GM23338 (cell line): ENCODE data around the gene SMG9. TPM values are rescaled to one million over a fixed set of nuclear protein-coding genes. Genes with fewer than 3 reads are reported as not detected.

Experiments used
- ATAC-seq: fragments of 200-7000 bp; cut with Tn5 transposase; 3 replicates; pipeline ENCODE4 v1.9.1; 2020
- DNase-seq: peaks from one replicate; pipeline ENCODE4 v3.0.0-alpha.2; 2015; ENCODE audit warnings: low spot score
- H2AFZ ChIP-seq: fragments of 200-600 bp; sonication (generic); 2 replicates; pipeline ENCODE4 v1.8.0; 2016; ENCODE audit warnings: antibody characterized with exemption, mild to moderate bottlenecking, moderate library complexity
- H3F3A ChIP-seq: fragments of 200-600 bp; sonication (generic); replicated peaks from 2 replicates; pipeline ENCODE4 v1.8.0; 2017; ENCODE audit warnings: antibody characterized with exemption, mixed run types, low read depth
- H3K27ac ChIP-seq: fragments of 200-600 bp; sonication (generic); 2 replicates; pipeline ENCODE4 v1.6.1; 2016; ENCODE audit warnings: low read depth
- H3K27me3 ChIP-seq: fragments of 200-600 bp; sonication (generic); 2 replicates; pipeline ENCODE4 v1.8.0; 2016; ENCODE audit warnings: mild to moderate bottlenecking, mixed run types, moderate library complexity; ENCODE audit not compliant: insufficient read depth
- H3K36me3 ChIP-seq: fragments of 200-600 bp; sonication (generic); 2 replicates; pipeline ENCODE4 v1.8.0; 2016; ENCODE audit warnings: mild to moderate bottlenecking; ENCODE audit not compliant: insufficient read depth
- H3K4me1 ChIP-seq: fragments of 200-600 bp; sonication (generic); 2 replicates; pipeline ENCODE4 v1.8.0; 2016; ENCODE audit warnings: mild to moderate bottlenecking, moderate library complexity; ENCODE audit not compliant: insufficient read depth
- H3K4me2 ChIP-seq: fragments of 200-600 bp; sonication (generic); 2 replicates; pipeline ENCODE4 v1.7.1; 2017; ENCODE audit warnings: mixed run types
- H3K4me3 ChIP-seq: fragments of 200-600 bp; sonication (generic); 2 replicates; pipeline ENCODE4 v1.6.1; 2016; ENCODE audit warnings: mixed run types
- H3K79me2 ChIP-seq: fragments of 200-600 bp; sonication (generic); replicated peaks from 2 replicates; pipeline ENCODE4 v1.8.0; 2017; ENCODE audit warnings: mild to moderate bottlenecking; ENCODE audit not compliant: insufficient read depth
- H3K9me2 ChIP-seq: fragments of 200-600 bp; sonication (generic); 2 replicates; pipeline ENCODE4 v1.8.0; 2017; ENCODE audit not compliant: insufficient read depth
- H4K20me1 ChIP-seq: fragments of 200-600 bp; sonication (generic); replicated peaks from 2 replicates; pipeline ENCODE4 v1.8.0; 2017; ENCODE audit warnings: mild to moderate bottlenecking; ENCODE audit not compliant: insufficient read depth
- H3K27ac Mint-ChIP-seq: 2 replicates; pipeline ENCODE4 v1.8.0; 2020; ENCODE audit warnings: inconsistent platforms, mild to moderate bottlenecking, moderate library complexity, mixed read lengths
- H3K27me3 Mint-ChIP-seq: 3 replicates; pipeline ENCODE4 v1.8.0; 2022; ENCODE audit warnings: low read depth, mild to moderate bottlenecking, moderate library complexity, mixed read lengths, inconsistent platforms; ENCODE audit not compliant: insufficient read depth, poor library complexity
- H3K36me3 Mint-ChIP-seq: 3 replicates; pipeline ENCODE4 v1.8.0; 2021; ENCODE audit warnings: low read depth, mild to moderate bottlenecking, inconsistent platforms, moderate library complexity, mixed read lengths
- H3K4me1 Mint-ChIP-seq: 3 replicates; pipeline ENCODE4 v1.8.0; 2020; ENCODE audit warnings: mild to moderate bottlenecking, inconsistent platforms, mixed read lengths
- H3K4me3 Mint-ChIP-seq: 3 replicates; pipeline ENCODE4 v1.8.0; 2021; ENCODE audit warnings: moderate library complexity, mild to moderate bottlenecking, inconsistent platforms, mixed read lengths
- H3K9me3 Mint-ChIP-seq: 3 replicates; pipeline ENCODE4 v1.8.0; 2020; ENCODE audit warnings: moderate library complexity, mild to moderate bottlenecking, inconsistent platforms, mixed read lengths
- CREB1 ChIP-seq: fragments of 250-450 bp; sonication (Bioruptor Pico); IDR thresholded peaks from 2 replicates; pipeline ENCODE4 v1.5.0; 2020; ENCODE audit warnings: low read depth, mild to moderate bottlenecking, moderate library complexity
- EZH2 ChIP-seq: fragments of 200-600 bp; sonication (generic); IDR thresholded peaks from one replicate; pipeline ENCODE4 v1.8.0; 2017; ENCODE audit warnings: antibody characterized with exemption, mild to moderate bottlenecking, low read depth; ENCODE audit not compliant: unreplicated experiment
- EZH2phosphoT487 ChIP-seq: fragments of 200-600 bp; sonication (generic); IDR thresholded peaks from one replicate; pipeline ENCODE4 v1.8.1; 2018; ENCODE audit warnings: antibody characterized with exemption; ENCODE audit not compliant: unreplicated experiment
- JUNB ChIP-seq: IDR thresholded peaks from one replicate; pipeline ENCODE4 v1.6.1; 2016; ENCODE audit warnings: antibody characterized with exemption; ENCODE audit not compliant: unreplicated experiment
- NANOG ChIP-seq: IDR thresholded peaks from 2 replicates; pipeline ENCODE4 v1.6.1; 2016; ENCODE audit warnings: antibody characterized with exemption, borderline replicate concordance
- POLR2AphosphoS5 ChIP-seq: IDR thresholded peaks from 2 replicates; pipeline ENCODE4 v1.6.1; 2016; ENCODE audit warnings: antibody characterized with exemption, low read depth
- STAT1 ChIP-seq: IDR thresholded peaks from one replicate; pipeline ENCODE4 v1.6.1; 2016; ENCODE audit warnings: antibody characterized with exemption; ENCODE audit not compliant: unreplicated experiment
- ZNF114 ChIP-seq: fragments of 250-450 bp; sonication (Bioruptor Pico); IDR thresholded peaks from 2 replicates; pipeline ENCODE4 v1.5.0; 2020; ENCODE audit warnings: mild to moderate bottlenecking, moderate library complexity
- ZNF331 ChIP-seq: fragments of 250-450 bp; sonication (Bioruptor Pico); IDR thresholded peaks from 2 replicates; pipeline ENCODE4 v1.5.0; 2020; ENCODE audit warnings: low read depth, mild to moderate bottlenecking, moderate library complexity
- polyA plus RNA-seq: library from polyadenylated mRNA; unstranded; fragments of >200 nt; fragmentation: Nextera tagmentation; extraction: Ambion mirVana; gene quantifications from 2 replicates; pipeline ENCODE4 v1.2.1, GENCODE V29; 2016
- total RNA-seq: library from RNA; depleted of rRNA; stranded (reverse); fragments of >200 nt; shearing (Covaris generic); gene quantifications from 2 replicates; pipeline ENCODE4 v1.2.3, GENCODE V29; 2014
- TF ChIP-seq, protein P1 (sequence below): fragments of 250-450 bp; sonication (Bioruptor Pico); IDR thresholded peaks from 2 replicates; pipeline ENCODE4 v1.5.0; 2020; ENCODE audit warnings: mild to moderate bottlenecking, moderate library complexity
- TF ChIP-seq, protein P2 (sequence below): IDR thresholded peaks from one replicate; pipeline ENCODE4 v1.6.1; 2018; ENCODE audit warnings: antibody characterized with exemption; ENCODE audit not compliant: unreplicated experiment
- TF ChIP-seq, protein P3 (sequence below), 2 experiments: fragments of 200-600 bp in 1 of 2; sonication (generic) in 1 of 2; conservative IDR thresholded peaks; 2 replicates each; pipeline versions ENCODE4 v1.5.1 to v1.6.1; 2016 to 2017; ENCODE audit warnings: antibody characterized with exemption in 2 of 2, low read depth in 2 of 2, mild to moderate bottlenecking in 2 of 2, moderate library complexity in 1 of 2
- TF ChIP-seq, protein P4 (sequence below): IDR thresholded peaks from 2 replicates; pipeline ENCODE4 v1.6.1; 2016; ENCODE audit warnings: antibody characterized with exemption

SMG9 gene
- total and polyA plus RNA-seq, 2 experiments from 2014 or later: 13.2 to 14.0 TPM

DNA sequence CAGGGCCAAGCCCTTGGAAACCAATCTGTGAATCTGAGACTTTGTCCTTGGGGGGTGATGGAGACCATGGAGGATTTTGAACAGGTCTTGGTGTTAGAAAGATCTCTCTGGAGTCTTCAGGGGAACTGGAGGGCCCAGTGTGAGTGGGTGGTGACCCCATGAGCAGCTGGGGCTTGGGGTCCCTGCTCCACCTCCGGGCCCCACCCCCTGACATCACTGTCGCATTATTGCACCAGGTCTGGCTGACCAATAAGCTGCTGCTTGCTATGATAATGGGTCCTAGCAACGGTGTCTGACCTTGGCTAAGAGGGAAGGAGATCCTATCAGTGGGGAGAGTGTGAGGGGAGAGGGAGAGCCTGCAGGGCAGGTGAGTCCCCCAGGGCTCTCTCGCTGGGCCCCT is 39.0 kb downstream of the SMG9 start, which contains the start of gene IRGC:
Gene IRGC, plus strand, starts transcription at position 301 of the 400 bp plus-strand sequence. CDS start 2,483 bp downstream, outside the sequence.
- Mint-ChIP-seq H3K4me3 (no peak within 1 kb of the TSS), H3K36me3 (no peaks in the 10 kb centered on the region), H3K27me3 (peaks cover 5% of the 10 kb centered on the region), H3K9me3 (no peaks in the 10 kb centered on the region), H3K27ac (no peak within 1 kb of the TSS), H3K4me1 (no peaks in the 10 kb centered on the region)
- Histone ChIP-seq H3K79me2 (no peaks in the 10 kb centered on the region), H3K4me1 (no peaks in the 10 kb centered on the region), H3K9me2 (no peaks in the 10 kb centered on the region), H3K4me2 (no peak within 1 kb of the TSS), H2AFZ (peak within 1 kb of the TSS; percentile 72), H3K36me3 (no peaks in the 10 kb centered on the region), H3F3A (no peaks in the 10 kb centered on the region), H3K27me3 (no peaks in the 10 kb centered on the region), H3K4me3 (no peak within 1 kb of the TSS), H3K27ac (no peak within 1 kb of the TSS), H4K20me1 (no peaks in the 10 kb centered on the region)
- DNase-seq: no peak
- TF ChIP-seq ZNF114: no peak
- TF ChIP-seq EZH2phosphoT487: no peak
- TF ChIP-seq STAT1: no peak
- TF ChIP-seq, protein P1, sequence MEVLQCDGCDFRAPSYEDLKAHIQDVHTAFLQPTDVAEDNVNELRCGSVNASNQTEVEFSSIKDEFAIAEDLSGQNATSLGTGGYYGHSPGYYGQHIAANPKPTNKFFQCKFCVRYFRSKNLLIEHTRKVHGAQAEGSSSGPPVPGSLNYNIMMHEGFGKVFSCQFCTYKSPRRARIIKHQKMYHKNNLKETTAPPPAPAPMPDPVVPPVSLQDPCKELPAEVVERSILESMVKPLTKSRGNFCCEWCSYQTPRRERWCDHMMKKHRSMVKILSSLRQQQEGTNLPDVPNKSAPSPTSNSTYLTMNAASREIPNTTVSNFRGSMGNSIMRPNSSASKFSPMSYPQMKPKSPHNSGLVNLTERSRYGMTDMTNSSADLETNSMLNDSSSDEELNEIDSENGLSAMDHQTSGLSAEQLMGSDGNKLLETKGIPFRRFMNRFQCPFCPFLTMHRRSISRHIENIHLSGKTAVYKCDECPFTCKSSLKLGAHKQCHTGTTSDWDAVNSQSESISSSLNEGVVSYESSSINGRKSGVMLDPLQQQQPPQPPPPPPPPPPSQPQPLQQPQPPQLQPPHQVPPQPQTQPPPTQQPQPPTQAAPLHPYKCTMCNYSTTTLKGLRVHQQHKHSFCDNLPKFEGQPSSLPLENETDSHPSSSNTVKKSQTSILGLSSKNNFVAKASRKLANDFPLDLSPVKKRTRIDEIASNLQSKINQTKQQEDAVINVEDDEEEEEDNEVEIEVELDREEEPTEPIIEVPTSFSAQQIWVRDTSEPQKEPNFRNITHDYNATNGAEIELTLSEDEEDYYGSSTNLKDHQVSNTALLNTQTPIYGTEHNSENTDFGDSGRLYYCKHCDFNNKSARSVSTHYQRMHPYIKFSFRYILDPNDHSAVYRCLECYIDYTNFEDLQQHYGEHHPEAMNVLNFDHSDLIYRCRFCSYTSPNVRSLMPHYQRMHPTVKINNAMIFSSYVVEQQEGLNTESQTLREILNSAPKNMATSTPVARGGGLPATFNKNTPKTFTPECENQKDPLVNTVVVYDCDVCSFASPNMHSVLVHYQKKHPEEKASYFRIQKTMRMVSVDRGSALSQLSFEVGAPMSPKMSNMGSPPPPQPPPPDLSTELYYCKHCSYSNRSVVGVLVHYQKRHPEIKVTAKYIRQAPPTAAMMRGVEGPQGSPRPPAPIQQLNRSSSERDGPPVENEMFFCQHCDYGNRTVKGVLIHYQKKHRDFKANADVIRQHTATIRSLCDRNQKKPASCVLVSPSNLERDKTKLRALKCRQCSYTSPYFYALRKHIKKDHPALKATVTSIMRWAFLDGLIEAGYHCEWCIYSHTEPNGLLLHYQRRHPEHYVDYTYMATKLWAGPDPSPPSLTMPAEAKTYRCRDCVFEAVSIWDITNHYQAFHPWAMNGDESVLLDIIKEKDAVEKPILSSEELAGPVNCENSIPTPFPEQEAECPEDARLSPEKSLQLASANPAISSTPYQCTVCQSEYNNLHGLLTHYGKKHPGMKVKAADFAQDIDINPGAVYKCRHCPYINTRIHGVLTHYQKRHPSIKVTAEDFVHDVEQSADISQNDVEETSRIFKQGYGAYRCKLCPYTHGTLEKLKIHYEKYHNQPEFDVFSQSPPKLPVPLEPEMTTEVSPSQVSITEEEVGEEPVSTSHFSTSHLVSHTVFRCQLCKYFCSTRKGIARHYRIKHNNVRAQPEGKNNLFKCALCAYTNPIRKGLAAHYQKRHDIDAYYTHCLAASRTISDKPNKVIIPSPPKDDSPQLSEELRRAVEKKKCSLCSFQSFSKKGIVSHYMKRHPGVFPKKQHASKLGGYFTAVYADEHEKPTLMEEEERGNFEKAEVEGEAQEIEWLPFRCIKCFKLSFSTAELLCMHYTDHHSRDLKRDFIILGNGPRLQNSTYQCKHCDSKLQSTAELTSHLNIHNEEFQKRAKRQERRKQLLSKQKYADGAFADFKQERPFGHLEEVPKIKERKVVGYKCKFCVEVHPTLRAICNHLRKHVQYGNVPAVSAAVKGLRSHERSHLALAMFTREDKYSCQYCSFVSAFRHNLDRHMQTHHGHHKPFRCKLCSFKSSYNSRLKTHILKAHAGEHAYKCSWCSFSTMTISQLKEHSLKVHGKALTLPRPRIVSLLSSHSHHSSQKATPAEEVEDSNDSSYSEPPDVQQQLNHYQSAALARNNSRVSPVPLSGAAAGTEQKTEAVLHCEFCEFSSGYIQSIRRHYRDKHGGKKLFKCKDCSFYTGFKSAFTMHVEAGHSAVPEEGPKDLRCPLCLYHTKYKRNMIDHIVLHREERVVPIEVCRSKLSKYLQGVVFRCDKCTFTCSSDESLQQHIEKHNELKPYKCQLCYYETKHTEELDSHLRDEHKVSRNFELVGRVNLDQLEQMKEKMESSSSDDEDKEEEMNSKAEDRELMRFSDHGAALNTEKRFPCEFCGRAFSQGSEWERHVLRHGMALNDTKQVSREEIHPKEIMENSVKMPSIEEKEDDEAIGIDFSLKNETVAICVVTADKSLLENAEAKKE (CRISPR knock-in tag): no peak
- no peak for TF ChIP-seq JUNB
- TF ChIP-seq, protein P2, sequence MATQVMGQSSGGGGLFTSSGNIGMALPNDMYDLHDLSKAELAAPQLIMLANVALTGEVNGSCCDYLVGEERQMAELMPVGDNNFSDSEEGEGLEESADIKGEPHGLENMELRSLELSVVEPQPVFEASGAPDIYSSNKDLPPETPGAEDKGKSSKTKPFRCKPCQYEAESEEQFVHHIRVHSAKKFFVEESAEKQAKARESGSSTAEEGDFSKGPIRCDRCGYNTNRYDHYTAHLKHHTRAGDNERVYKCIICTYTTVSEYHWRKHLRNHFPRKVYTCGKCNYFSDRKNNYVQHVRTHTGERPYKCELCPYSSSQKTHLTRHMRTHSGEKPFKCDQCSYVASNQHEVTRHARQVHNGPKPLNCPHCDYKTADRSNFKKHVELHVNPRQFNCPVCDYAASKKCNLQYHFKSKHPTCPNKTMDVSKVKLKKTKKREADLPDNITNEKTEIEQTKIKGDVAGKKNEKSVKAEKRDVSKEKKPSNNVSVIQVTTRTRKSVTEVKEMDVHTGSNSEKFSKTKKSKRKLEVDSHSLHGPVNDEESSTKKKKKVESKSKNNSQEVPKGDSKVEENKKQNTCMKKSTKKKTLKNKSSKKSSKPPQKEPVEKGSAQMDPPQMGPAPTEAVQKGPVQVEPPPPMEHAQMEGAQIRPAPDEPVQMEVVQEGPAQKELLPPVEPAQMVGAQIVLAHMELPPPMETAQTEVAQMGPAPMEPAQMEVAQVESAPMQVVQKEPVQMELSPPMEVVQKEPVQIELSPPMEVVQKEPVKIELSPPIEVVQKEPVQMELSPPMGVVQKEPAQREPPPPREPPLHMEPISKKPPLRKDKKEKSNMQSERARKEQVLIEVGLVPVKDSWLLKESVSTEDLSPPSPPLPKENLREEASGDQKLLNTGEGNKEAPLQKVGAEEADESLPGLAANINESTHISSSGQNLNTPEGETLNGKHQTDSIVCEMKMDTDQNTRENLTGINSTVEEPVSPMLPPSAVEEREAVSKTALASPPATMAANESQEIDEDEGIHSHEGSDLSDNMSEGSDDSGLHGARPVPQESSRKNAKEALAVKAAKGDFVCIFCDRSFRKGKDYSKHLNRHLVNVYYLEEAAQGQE: no peak
- TF ChIP-seq, protein P3, sequence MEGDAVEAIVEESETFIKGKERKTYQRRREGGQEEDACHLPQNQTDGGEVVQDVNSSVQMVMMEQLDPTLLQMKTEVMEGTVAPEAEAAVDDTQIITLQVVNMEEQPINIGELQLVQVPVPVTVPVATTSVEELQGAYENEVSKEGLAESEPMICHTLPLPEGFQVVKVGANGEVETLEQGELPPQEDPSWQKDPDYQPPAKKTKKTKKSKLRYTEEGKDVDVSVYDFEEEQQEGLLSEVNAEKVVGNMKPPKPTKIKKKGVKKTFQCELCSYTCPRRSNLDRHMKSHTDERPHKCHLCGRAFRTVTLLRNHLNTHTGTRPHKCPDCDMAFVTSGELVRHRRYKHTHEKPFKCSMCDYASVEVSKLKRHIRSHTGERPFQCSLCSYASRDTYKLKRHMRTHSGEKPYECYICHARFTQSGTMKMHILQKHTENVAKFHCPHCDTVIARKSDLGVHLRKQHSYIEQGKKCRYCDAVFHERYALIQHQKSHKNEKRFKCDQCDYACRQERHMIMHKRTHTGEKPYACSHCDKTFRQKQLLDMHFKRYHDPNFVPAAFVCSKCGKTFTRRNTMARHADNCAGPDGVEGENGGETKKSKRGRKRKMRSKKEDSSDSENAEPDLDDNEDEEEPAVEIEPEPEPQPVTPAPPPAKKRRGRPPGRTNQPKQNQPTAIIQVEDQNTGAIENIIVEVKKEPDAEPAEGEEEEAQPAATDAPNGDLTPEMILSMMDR (conservative IDR thresholded peaks at IDR 0.05; ENCODE audit: low read depth in 2 of 2): no peak
- TF ChIP-seq POLR2AphosphoS5: no peak
- no peak for TF ChIP-seq NANOG
- no peak for TF ChIP-seq EZH2
- TF ChIP-seq CREB1 (CRISPR knock-in tag): no peak
- TF ChIP-seq, protein P4, sequence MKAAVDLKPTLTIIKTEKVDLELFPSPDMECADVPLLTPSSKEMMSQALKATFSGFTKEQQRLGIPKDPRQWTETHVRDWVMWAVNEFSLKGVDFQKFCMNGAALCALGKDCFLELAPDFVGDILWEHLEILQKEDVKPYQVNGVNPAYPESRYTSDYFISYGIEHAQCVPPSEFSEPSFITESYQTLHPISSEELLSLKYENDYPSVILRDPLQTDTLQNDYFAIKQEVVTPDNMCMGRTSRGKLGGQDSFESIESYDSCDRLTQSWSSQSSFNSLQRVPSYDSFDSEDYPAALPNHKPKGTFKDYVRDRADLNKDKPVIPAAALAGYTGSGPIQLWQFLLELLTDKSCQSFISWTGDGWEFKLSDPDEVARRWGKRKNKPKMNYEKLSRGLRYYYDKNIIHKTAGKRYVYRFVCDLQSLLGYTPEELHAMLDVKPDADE: no peak
- no peak for TF ChIP-seq ZNF331 (CRISPR knock-in tag)
- no peak for ATAC-seq
